Activated T-helper 2 cell treated with anti-CD3 and anti-CD28 coated beads, Interferon-gamma antibody, Interleukin-2, Interleukin-4, amounts not matched to agents 10 μg/mL and 5 μg/mL and 100 μg/mL, durations not matched to agents 14 hours and 24 hours and 36 hours (primary cell): Measurements from ENCODE around the gene KLHL22. TPM values are rescaled to one million over a fixed set of nuclear protein-coding genes. Genes with fewer than 3 reads are reported as not detected.
"Not testable (repeated sequence)": the region's sequence is repeated elsewhere in the genome, so short reads cannot be mapped to it uniquely, and the experiment has no call there.

Experiments used
- DNase-seq: peaks from one replicate; pipeline ENCODE4 v3.0.0; 2021; ENCODE audit warnings: low spot score
- H3K27ac Mint-ChIP-seq: one replicate; pipeline ENCODE4 v1.8.0; 2021; ENCODE audit warnings: mixed read lengths
- H3K27me3 Mint-ChIP-seq: one replicate; pipeline ENCODE4 v1.8.0; 2021; ENCODE audit warnings: low read depth, mixed read lengths
- H3K36me3 Mint-ChIP-seq: one replicate; pipeline ENCODE4 v1.8.0; 2021; ENCODE audit warnings: low read depth, mixed read lengths
- H3K4me1 Mint-ChIP-seq: one replicate; pipeline ENCODE4 v1.8.0; 2021; ENCODE audit warnings: low read depth, mixed read lengths
- H3K4me3 Mint-ChIP-seq: one replicate; pipeline ENCODE4 v1.8.0; 2021; ENCODE audit warnings: low read depth, mild to moderate bottlenecking, moderate library complexity, mixed read lengths
- H3K9me3 Mint-ChIP-seq: one replicate; pipeline ENCODE4 v1.8.0; 2021; ENCODE audit warnings: mixed read lengths
- intact Hi-C: fragments of 100-400 bp; cut with micrococcal nuclease; formaldehyde crosslinking; loops from one replicate; pipeline ENCODE4 v1.15.1; 2023
- total RNA-seq: library from RNA; stranded (reverse); gene quantifications from 2 replicates; pipeline ENCODE4 v1.2.3, GENCODE V29; 2022

Gene KLHL22
- total RNA-seq, 1 donor from 2014 or later: 38.0 TPM

DNA sequence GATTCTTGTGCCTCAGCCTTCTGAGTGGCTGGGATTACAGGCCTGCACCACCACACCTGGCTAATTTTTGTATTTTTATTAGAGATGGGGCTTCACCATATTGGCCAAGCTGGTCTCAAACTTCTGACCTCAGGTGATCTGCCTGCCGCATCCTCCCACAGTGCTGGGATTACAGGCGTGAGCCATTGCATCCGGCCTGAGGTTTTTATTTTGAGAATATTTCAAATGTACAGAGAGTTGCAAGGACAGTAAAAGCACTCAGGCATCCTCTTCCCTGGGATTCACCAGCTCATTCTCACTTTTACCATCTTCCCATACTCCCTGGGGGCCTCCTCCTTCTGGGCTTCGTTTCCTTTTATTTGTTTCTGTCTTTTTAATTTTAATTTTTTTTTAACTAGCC lies 24.0 kb upstream of the KLHL22 start:
- no peak for DNase-seq
- Mint-ChIP-seq H3K36me3 (peaks cover 62% of the 10 kb centered on the region), H3K4me1 (peaks cover 61% of the 10 kb centered on the region), H3K4me3 (no peak overlapping the region), H3K9me3 (no peaks in the 10 kb centered on the region), H3K27ac (peak overlapping the region; percentile 29), H3K27me3 (no peaks in the 10 kb centered on the region)
- intact Hi-C loops: no loop called here

- H3K27me3 Mint-ChIP-seq: no peaks in the 10 kb centered on the region
- H3K27ac Mint-ChIP-seq: peak overlapping the region; percentile 82
- no peaks in the 10 kb centered on the region for H3K9me3 Mint-ChIP-seq
- peaks cover 52% of the 10 kb centered on the region for H3K4me1 Mint-ChIP-seq
- H3K4me3 Mint-ChIP-seq: no peak overlapping the region
- peaks cover 63% of the 10 kb centered on the region for H3K36me3 Mint-ChIP-seq
- no peak for DNase-seq
- intact Hi-C loops: no loop called here
Observed at GRCh38 chr22:20517841-20518592, 22.4 kb upstream of the KLHL22 start.

DNA sequence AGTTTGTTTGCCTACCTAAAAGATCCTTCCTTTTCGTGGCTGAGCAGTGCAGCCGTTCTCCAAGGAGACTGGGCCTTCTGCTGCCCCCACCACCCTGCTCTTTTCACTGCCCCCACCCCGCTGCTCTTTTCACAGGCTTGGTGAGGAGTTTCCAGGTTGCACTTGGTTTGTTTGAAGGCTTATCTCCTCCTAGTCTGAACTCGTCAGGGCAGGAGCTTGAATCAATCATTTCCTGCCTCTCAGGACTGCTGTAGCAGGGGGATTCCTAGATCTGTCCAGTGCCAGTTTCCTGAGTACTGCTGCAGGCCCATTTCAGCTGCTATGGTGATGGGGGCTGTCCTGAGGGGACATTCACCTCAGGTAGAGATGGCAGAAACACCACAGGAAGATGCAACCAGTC lies 21.8 kb upstream of the KLHL22 start:
- Mint-ChIP-seq H3K4me3 (no peak overlapping the region), H3K4me1 (peaks cover 48% of the 10 kb centered on the region)
- intact Hi-C loops: no loop called here

DNA sequence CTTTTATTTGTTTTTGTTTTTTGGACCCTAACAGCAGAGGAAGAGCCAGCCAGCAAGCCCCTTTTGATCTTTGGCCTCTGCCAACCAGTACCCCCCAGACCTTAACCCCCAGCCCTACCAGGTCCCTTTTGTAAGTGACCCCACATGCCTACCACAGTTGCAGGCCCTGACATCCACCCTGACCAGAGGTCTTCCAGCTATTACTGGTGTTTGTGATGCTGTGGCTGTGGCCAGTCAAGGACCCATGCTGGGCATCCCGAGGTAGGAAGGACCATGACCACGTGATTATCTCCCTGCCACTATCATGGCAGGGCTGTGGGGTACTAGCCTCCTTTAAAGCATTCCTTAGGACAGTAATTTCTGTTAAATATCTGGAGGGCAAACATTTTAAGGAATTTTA lies 20.8 kb upstream of the KLHL22 start:
- intact Hi-C loops: no loop called here
- Mint-ChIP-seq H3K4me1 (peaks cover 49% of the 10 kb centered on the region), H3K36me3 (peaks cover 60% of the 10 kb centered on the region), H3K27ac (no peak overlapping the region), H3K9me3 (no peaks in the 10 kb centered on the region), H3K27me3 (no peaks in the 10 kb centered on the region), H3K4me3 (no peak overlapping the region)
- no peak for DNase-seq

More for the DNA sequence above, 21.8 kb upstream of the KLHL22 start:
- peak overlapping the region; percentile 82 for H3K27ac Mint-ChIP-seq
- DNase-seq: no peak
- H3K36me3 Mint-ChIP-seq: peaks cover 60% of the 10 kb centered on the region
- no peaks in the 10 kb centered on the region for H3K9me3 Mint-ChIP-seq
- H3K27me3 Mint-ChIP-seq: no peaks in the 10 kb centered on the region

DNA sequence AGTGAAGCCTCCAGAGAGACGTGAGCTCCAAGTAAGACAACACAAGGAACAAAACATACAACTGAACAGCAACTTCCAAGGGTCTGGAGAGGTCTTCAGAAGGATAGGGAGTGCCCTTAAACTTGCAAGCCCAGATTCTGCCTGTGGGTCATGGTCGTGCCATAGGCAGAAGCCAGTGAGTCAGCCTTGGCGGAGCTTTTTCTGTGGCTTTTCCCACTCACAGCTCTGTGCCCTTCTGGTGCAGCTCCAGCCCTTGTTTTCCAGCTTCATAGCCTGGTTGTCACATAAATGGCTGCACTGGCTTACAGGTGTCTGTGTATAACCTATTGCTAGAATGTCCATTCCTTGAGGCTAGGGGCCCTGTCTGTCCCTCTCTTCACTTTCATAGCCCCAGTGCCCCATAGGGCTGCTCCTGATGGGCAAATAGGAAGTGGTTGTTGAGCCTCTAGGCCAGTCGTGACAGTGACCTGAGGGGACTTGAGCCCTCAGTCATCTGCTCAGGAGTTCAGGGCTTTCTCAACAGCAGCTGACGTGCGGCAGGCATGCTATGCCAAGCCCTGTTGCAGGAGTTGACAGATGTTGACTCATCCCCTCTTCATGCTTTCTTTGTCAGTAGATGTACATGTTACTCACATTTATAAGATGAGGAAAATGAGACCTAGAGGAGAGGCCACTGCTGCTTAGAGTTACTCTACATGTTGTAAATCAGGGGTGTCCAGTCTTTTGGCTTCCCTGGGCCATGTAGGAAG lies 19.2 kb upstream of the KLHL22 start:
- H3K4me1 Mint-ChIP-seq: peaks cover 54% of the 10 kb centered on the region
- no peak overlapping the region for H3K4me3 Mint-ChIP-seq
- H3K27ac Mint-ChIP-seq: no peak overlapping the region

GRCh38 chr22:20511578-20512229 lies 16.1 kb upstream of the KLHL22 start:
- Mint-ChIP-seq H3K9me3 (no peaks in the 10 kb centered on the region), H3K27ac (no peak overlapping the region), H3K36me3 (peaks cover 55% of the 10 kb centered on the region), H3K4me3 (no peak overlapping the region), H3K27me3 (no peaks in the 10 kb centered on the region), H3K4me1 (peaks cover 60% of the 10 kb centered on the region)
- intact Hi-C loops: no loop called here
- no peak for DNase-seq

More for the DNA sequence above, 19.2 kb upstream of the KLHL22 start:
- Mint-ChIP-seq H3K27me3 (no peaks in the 10 kb centered on the region), H3K9me3 (no peaks in the 10 kb centered on the region), H3K36me3 (peaks cover 56% of the 10 kb centered on the region)
- no peak for DNase-seq
- intact Hi-C loops: no loop called here

DNA sequence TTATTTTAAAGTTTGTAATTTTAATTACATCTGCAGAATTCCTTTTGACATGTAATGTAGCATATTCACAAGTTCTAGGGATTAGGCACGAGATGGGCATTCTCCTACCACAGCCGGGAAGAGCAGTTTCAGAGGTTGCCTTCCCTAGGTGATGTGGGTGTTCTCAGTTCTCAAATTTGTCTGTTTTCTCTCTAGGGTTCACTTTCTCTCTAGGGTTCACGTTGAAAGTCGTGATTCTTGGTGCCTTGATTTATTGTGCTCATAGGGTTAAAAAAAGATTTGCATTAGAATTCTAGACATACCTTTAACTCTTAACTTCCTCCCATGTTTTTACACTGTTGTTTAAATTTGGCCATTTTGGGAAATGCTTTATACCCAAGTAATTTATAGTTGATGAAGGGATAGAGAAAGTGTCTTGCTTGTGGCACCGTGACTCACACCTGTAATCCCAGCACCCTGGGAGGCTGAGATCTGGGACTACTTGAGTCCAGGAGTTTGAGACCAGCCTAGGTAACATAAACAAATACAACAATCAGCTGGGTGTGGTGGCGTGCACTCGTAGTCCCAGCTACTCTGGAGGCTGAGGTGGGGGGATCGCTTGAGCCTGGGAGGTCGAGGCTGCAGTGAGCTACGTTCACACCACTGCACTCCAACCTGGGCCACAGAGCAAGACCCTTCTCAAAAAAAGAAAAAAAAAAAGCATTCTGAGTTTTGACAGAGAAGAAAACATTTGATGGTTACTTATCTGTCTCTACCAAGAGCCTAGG lies 15.4 kb upstream of the KLHL22 start:
- Mint-ChIP-seq H3K4me3 (no peak overlapping the region), H3K9me3 (no peaks in the 10 kb centered on the region), H3K27ac (no peak overlapping the region), H3K36me3 (peaks cover 52% of the 10 kb centered on the region), H3K27me3 (no peaks in the 10 kb centered on the region), H3K4me1 (peaks cover 60% of the 10 kb centered on the region)
- intact Hi-C loops: no loop called here
- DNase-seq: no peak

- Mint-ChIP-seq H3K36me3 (peaks cover 45% of the 10 kb centered on the region), H3K27ac (peak overlapping the region; percentile 91), H3K4me1 (peaks cover 54% of the 10 kb centered on the region), H3K27me3 (no peaks in the 10 kb centered on the region), H3K4me3 (peak overlapping the region; percentile 96), H3K9me3 (no peaks in the 10 kb centered on the region)
- peak; percentile 34 for DNase-seq
- intact Hi-C loops: loop anchor here (1.0 to 2.0 kb wide), 2 partner anchors 11 to 41 kb away; no protein-coding TSS in a partner anchor
Observed at GRCh38 chr22:20509344-20510047, 13.9 kb upstream of the KLHL22 start.

DNA sequence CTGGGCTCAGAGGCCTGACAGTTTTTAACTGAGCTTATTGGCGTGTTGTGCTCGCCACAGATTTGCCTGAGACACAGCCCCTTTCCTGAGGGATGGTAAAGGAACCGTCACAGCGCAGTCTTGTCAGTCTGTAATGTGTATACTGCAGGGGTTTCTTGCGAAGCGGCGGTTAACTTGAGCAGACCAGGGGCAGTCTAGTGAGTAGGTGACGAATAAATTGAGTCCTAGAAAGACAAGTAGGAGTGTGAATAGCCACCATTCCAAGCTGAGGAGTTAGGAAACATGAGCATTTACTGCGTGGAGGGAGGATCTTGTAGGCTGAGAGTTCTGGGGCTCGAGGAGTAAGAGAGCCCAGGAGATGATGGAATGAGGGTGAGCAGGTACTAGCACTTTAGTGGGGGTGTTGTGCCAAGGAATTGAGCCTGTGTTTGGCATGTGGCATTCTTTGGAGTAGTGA lies 13.2 kb upstream of the KLHL22 start:
- H3K4me1 Mint-ChIP-seq: peaks cover 49% of the 10 kb centered on the region
- peaks cover 38% of the 10 kb centered on the region for H3K36me3 Mint-ChIP-seq
- intact Hi-C loops: loop anchor here (1.0 to 2.0 kb wide), 2 partner anchors 11 to 42 kb away; no protein-coding TSS in a partner anchor
- no peak for DNase-seq
- H3K27me3 Mint-ChIP-seq: no peaks in the 10 kb centered on the region
- peak overlapping the region; percentile 91 for H3K27ac Mint-ChIP-seq
- H3K9me3 Mint-ChIP-seq: no peaks in the 10 kb centered on the region
- peak overlapping the region; percentile 96 for H3K4me3 Mint-ChIP-seq

GRCh38 chr22:20508067-20508755 lies 12.6 kb upstream of the KLHL22 start:
- not testable (repeated sequence) for H3K9me3 Mint-ChIP-seq, DNase-seq, H3K27me3 Mint-ChIP-seq
- Mint-ChIP-seq H3K4me1 (peaks cover 49% of the 10 kb centered on the region), H3K4me3 (peak overlapping the region; percentile 96), H3K36me3 (peaks cover 33% of the 10 kb centered on the region), H3K27ac (peak overlapping the region; percentile 91)
- intact Hi-C loops: loop anchor here (2.0 kb wide), 1 partner anchor 43 kb away; no protein-coding TSS in a partner anchor

GRCh38 chr22:20507253-20508066 lies 11.9 kb upstream of the KLHL22 start, which contains the start of gene MED15:
Gene MED15 (plus strand): TSS chr22:20507610. CDS start chr22:20507679, 69 bp downstream.
- peak within 1 kb of the TSS; percentile 96 for H3K4me3 Mint-ChIP-seq
- intact Hi-C loops: loop anchor here (1.0 to 2.0 kb wide), 2 partner anchors 11 to 43 kb away; no protein-coding TSS in a partner anchor
- H3K27me3 Mint-ChIP-seq: no peaks in the 10 kb centered on the region
- H3K4me1 Mint-ChIP-seq: peaks cover 49% of the 10 kb centered on the region
- peaks cover 32% of the 10 kb centered on the region for H3K36me3 Mint-ChIP-seq
- peak within 1 kb of the TSS; percentile 91 for H3K27ac Mint-ChIP-seq
- H3K9me3 Mint-ChIP-seq: no peaks in the 10 kb centered on the region
- peak; percentile 86 for DNase-seq
